Keratinocyte (primary cell): ENCODE results near the gene KRTAP1-4. TPM values are rescaled to one million over a fixed set of nuclear protein-coding genes. Genes with fewer than 3 reads are reported as not detected.

Source experiments
- DNase-seq: peaks from one replicate; pipeline ENCODE4 v3.0.0-alpha.2; 2011; ENCODE audit warnings: low read depth, missing footprints, low spot score
- FAIRE-seq: peaks from 2 replicates; lab custom pipeline; 2011; peaks lifted over from hg19 to GRCh38; lab: Jason Lieb, UNC
- H2AFZ ChIP-seq: 2 replicates; pipeline ENCODE4 v1.6.0; 2012; ENCODE audit warnings: low read length, control low read depth, inconsistent platforms; ENCODE audit not compliant: control insufficient read depth
- H3K27ac ChIP-seq: 2 replicates; pipeline ENCODE4 v1.5.1; 2011; ENCODE audit warnings: low read length; ENCODE audit not compliant: control insufficient read depth, insufficient read depth
- H3K27me3 ChIP-seq: 3 replicates; pipeline ENCODE4 v1.6.0; 2011; ENCODE audit warnings: low read length; ENCODE audit not compliant: control insufficient read depth, insufficient read depth; ENCODE audit errors: extremely low read depth
- H3K36me3 ChIP-seq, 2 experiments: 2 replicates in 1 of 2; 3 replicates in 1 of 2; pipeline ENCODE4 v1.5.1; 2011; ENCODE audit warnings: low read length in 2 of 2, mild to moderate bottlenecking in 1 of 2; ENCODE audit not compliant: control insufficient read depth in 2 of 2, insufficient read depth in 2 of 2; ENCODE audit errors: extremely low read depth in 1 of 2
- H3K4me1 ChIP-seq: 3 replicates; pipeline ENCODE4 v1.5.1; 2011; ENCODE audit warnings: low read length; ENCODE audit not compliant: control insufficient read depth, insufficient read depth; ENCODE audit errors: extremely low read depth
- H3K4me2 ChIP-seq: 3 replicates; pipeline ENCODE4 v1.6.0; 2011; ENCODE audit warnings: low read depth, low read length; ENCODE audit not compliant: control insufficient read depth, insufficient read depth; ENCODE audit errors: extremely low read depth
- H3K4me3 ChIP-seq, 3 experiments: fragments of 200-600 bp in 1 of 3; sonication (generic) in 1 of 3; 2 replicates in 2 of 3; 3 replicates in 1 of 3; pipeline ENCODE4 v1.5.1; 2011 to 2016; ENCODE audit warnings: low read length in 3 of 3, mild to moderate bottlenecking in 3 of 3, control low read depth in 2 of 3, inconsistent platforms in 1 of 3, low read depth in 1 of 3, mixed read lengths in 1 of 3, mixed run types in 1 of 3, moderate library complexity in 1 of 3; ENCODE audit not compliant: control insufficient read depth in 2 of 3, insufficient read depth in 2 of 3; ENCODE audit errors: extremely low read depth in 1 of 3
- H3K79me2 ChIP-seq: 2 replicates; pipeline ENCODE4 v1.6.0; 2012; ENCODE audit warnings: low read length; ENCODE audit not compliant: control insufficient read depth, insufficient read depth
- H3K9ac ChIP-seq: 3 replicates; pipeline ENCODE4 v1.6.0; 2011; ENCODE audit warnings: low read length; ENCODE audit not compliant: control insufficient read depth, insufficient read depth; ENCODE audit errors: extremely low read depth
- H3K9me1 ChIP-seq: 3 replicates; pipeline ENCODE4 v1.6.0; 2011; ENCODE audit warnings: low read length; ENCODE audit not compliant: control insufficient read depth, insufficient read depth; ENCODE audit errors: extremely low read depth
- H3K9me3 ChIP-seq: 2 replicates; pipeline ENCODE4 v1.5.1; 2012; ENCODE audit warnings: low read depth, low read length; ENCODE audit not compliant: control insufficient read depth
- H4K20me1 ChIP-seq: 3 replicates; pipeline ENCODE4 v1.6.0; 2011; ENCODE audit warnings: low read length; ENCODE audit not compliant: control insufficient read depth, insufficient read depth; ENCODE audit errors: extremely low read depth
- CTCF ChIP-seq, 3 experiments: IDR thresholded peaks in 1 of 3; conservative IDR thresholded peaks in 1 of 3; optimal IDR thresholded peaks in 1 of 3; 2 replicates in 2 of 3; 3 replicates in 1 of 3; pipeline versions ENCODE3 to v1.5.1; 2011; ENCODE audit warnings: low read length in 3 of 3, mild to moderate bottlenecking in 3 of 3, moderate library complexity in 2 of 3, control low read depth in 1 of 3, inconsistent platforms in 1 of 3; ENCODE audit not compliant: insufficient read depth in 2 of 3; ENCODE audit errors: extremely low read depth in 1 of 3
- EZH2 ChIP-seq: IDR thresholded peaks from one replicate; pipeline ENCODE4 v1.6.1; 2012; ENCODE audit warnings: inconsistent platforms, mild to moderate bottlenecking, low read length, moderate library complexity
- dilution Hi-C: fragments of 300-500 bp; cut with MboI; formaldehyde crosslinking; loops from one replicate; pipeline ENCODE4 v1.7.0; 2020; ENCODE audit warnings: low sequenced_read_pairs; ENCODE audit not compliant: extremely low pct_ligation_motif_present
- polyA plus RNA-seq, 5 experiments: library from polyadenylated mRNA; depleted of rRNA in 3 of 5; stranded (reverse) in 3 of 5; stranded (forward) in 1 of 5; unstranded in 1 of 5; fragments of >200 nt; gene quantifications; 1 replicate in 1 of 5; 2 replicates in 3 of 5; 3 replicates in 1 of 5; pipeline versions ENCODE4 v1.2.1 to v1.2.3, GENCODE V29; 2011 to 2012; ENCODE audit warnings: missing spikeins in 2 of 5, low read depth in 1 of 5, low replicate concordance in 1 of 5

KRTAP1-4 gene
- polyA plus RNA-seq, 1 donor (not counting 4 experiments of a cell fraction or from before 2014, with no cell fraction given) = not detected

DNA sequence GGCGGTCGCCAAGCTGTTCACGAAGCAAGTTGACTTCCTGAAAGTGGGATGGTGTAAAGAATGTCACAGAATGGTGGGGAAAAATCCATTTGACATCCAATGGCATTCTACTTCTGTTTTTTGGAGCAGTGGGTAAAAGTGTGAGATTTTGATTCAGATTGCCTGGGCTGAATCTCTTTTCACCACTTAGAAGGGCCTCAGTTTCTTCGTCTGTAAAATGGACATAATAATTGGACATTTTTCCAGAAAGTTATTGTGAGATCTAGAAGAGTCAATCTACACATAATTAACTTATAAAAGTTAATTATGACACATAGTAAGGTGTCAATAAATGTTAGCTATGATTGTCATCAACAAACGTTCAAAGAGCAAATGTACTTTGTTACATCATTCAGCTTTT lies 48.9 kb downstream of the KRTAP1-4 start:
- Histone ChIP-seq H3K4me1 (peaks cover 4% of the 10 kb centered on the region), H3K9me3 (no peaks in the 10 kb centered on the region), H2AFZ (no peak overlapping the region), H3K9ac (no peak overlapping the region), H3K4me2 (no peak overlapping the region), H3K27ac (no peak overlapping the region), H4K20me1 (no peaks in the 10 kb centered on the region), H3K4me3 (no peak overlapping the region), H3K79me2 (no peaks in the 10 kb centered on the region), H3K36me3 (no peaks in the 10 kb centered on the region), H3K9me1 (no peaks in the 10 kb centered on the region), H3K27me3 (no peaks in the 10 kb centered on the region)
- FAIRE-seq (no peak), DNase-seq (no peak)
- dilution Hi-C loops = no loop called here
- TF ChIP-seq CTCF (optimal IDR thresholded peaks at IDR 0.05 in 1 of 3, IDR thresholded peaks at IDR 0.05 in 1 of 3, conservative IDR thresholded peaks at IDR 0.05 in 1 of 3; ENCODE audit: extremely low read depth in 1 of 3, insufficient read depth in 2 of 3, low read length in 3 of 3) (no peak), EZH2 (no peak)

DNA sequence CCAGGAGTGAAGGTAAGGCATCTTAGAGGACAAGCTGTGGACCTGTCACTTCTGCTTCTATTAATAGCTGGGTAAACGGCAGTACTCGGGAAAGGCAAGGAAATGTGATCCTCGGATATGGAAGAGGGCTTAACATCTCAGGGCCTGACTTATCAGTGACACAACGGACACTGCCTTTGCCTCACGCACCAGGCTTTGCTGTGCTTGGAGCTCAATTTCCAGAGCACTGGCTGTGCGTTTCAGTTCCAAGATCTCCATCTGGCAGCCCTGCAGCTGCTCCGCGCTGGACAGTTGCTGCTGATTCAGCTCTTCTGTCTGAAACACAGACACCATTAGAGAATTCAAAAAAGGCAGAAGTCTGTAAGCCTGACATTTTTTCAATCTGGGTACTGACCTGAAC lies 49.4 kb downstream of the KRTAP1-4 start:
- H4K20me1 ChIP-seq = no peaks in the 10 kb centered on the region
- H3K27ac ChIP-seq = no peak overlapping the region
- dilution Hi-C loops = no loop called here
- no peaks in the 10 kb centered on the region for H3K79me2 ChIP-seq
- no peaks in the 10 kb centered on the region for H3K27me3 ChIP-seq
- DNase-seq = no peak
- no peak overlapping the region for H2AFZ ChIP-seq
- no peak for FAIRE-seq
- no peak overlapping the region for H3K4me3 ChIP-seq
- no peaks in the 10 kb centered on the region for H3K9me1 ChIP-seq
- no peaks in the 10 kb centered on the region for H3K9me3 ChIP-seq
- no peak overlapping the region for H3K4me2 ChIP-seq
- H3K36me3 ChIP-seq = no peaks in the 10 kb centered on the region
- no peak overlapping the region for H3K9ac ChIP-seq
- TF ChIP-seq EZH2 (no peak), CTCF (optimal IDR thresholded peaks at IDR 0.05 in 1 of 3, IDR thresholded peaks at IDR 0.05 in 1 of 3, conservative IDR thresholded peaks at IDR 0.05 in 1 of 3; ENCODE audit: extremely low read depth in 1 of 3, insufficient read depth in 2 of 3, low read length in 3 of 3) (no peak)
- peaks cover 4% of the 10 kb centered on the region for H3K4me1 ChIP-seq
